ENCODE results near the gene TMEM165. TPM values are rescaled to one million over a fixed set of nuclear protein-coding genes. Genes with fewer than 3 reads are reported as not detected.
A peak's percentile ranks its signal among the peaks of the same experiment; 100 is the strongest.
"Not testable (repeated sequence)": the region's sequence is repeated elsewhere in the genome, so short reads cannot be mapped to it uniquely, and the experiment has no call there.

TMEM165 gene
- total RNA-seq, 1 donor = 186 TPM

GRCh38 chr4:55351824-55352223 is 43.9 kb upstream of the TMEM165 start:
- DNase-seq (ENCODE audit: low read depth) = no peak
- no peak for TF ChIP-seq CTCF (IDR thresholded peaks at IDR 0.05; ENCODE audit: insufficient read depth, low read depth, low read length)
- H3K4me3 ChIP-seq (ENCODE audit: low read depth, low read length) = no peak overlapping the region

- no peak for TF ChIP-seq CTCF (IDR thresholded peaks at IDR 0.05; ENCODE audit: insufficient read depth, low read depth, low read length)
- DNase-seq (ENCODE audit: low read depth) = no peak
- H3K4me3 ChIP-seq (ENCODE audit: low read depth, low read length) = no peak overlapping the region
Observed at GRCh38 chr4:55352726-55353125, 43.0 kb upstream of the TMEM165 start.

- not testable (repeated sequence) for H3K4me3 ChIP-seq (ENCODE audit: low read depth, low read length); DNase-seq (ENCODE audit: low read depth)
Observed at GRCh38 chr4:55353228-55353747, 42.5 kb upstream of the TMEM165 start.

- H3K4me3 ChIP-seq (ENCODE audit: low read depth, low read length) = no peak overlapping the region
- TF ChIP-seq CTCF (IDR thresholded peaks at IDR 0.05; ENCODE audit: insufficient read depth, low read depth, low read length) = no peak
- no peak for DNase-seq (ENCODE audit: low read depth)
Observed at GRCh38 chr4:55354648-55355047, 41.1 kb upstream of the TMEM165 start.

GRCh38 chr4:55355555-55355954 is 40.2 kb upstream of the TMEM165 start:
- no peak for DNase-seq (ENCODE audit: low read depth)
- no peak for TF ChIP-seq CTCF (IDR thresholded peaks at IDR 0.05; ENCODE audit: insufficient read depth, low read depth, low read length)
- no peak overlapping the region for H3K4me3 ChIP-seq (ENCODE audit: low read depth, low read length)

- no peak for TF ChIP-seq CTCF (IDR thresholded peaks at IDR 0.05; ENCODE audit: insufficient read depth, low read depth, low read length)
- no peak overlapping the region for H3K4me3 ChIP-seq (ENCODE audit: low read depth, low read length)
- DNase-seq (ENCODE audit: low read depth) = peak; percentile 78
Observed at GRCh38 chr4:55356991-55357461, 38.7 kb upstream of the TMEM165 start.

GRCh38 chr4:55358246-55358645 is 37.5 kb upstream of the TMEM165 start:
- TF ChIP-seq CTCF (IDR thresholded peaks at IDR 0.05; ENCODE audit: insufficient read depth, low read depth, low read length) = no peak
- no peak overlapping the region for H3K4me3 ChIP-seq (ENCODE audit: low read depth, low read length)

More at GRCh38 chr4:55358246-55358645, 37.5 kb upstream of the TMEM165 start:
- DNase-seq (ENCODE audit: low read depth) = no peak

All from fibroblast of villous mesenchyme (primary cell).